GM19397 (cell line): ENCODE measurements around the gene FADD.
"Not testable (repeated sequence)": the region's sequence is repeated elsewhere in the genome, so short reads cannot be mapped to it uniquely, and the experiment has no call there.

Experiments
- ATAC-seq: cut with Tn5 transposase; IDR thresholded peaks from one replicate; pipeline ENCODE4 v1.9.1; 2021; ENCODE audit warnings: mild to moderate bottlenecking, moderate library complexity; ENCODE audit not compliant: unreplicated experiment

Gene FADD

DNA sequence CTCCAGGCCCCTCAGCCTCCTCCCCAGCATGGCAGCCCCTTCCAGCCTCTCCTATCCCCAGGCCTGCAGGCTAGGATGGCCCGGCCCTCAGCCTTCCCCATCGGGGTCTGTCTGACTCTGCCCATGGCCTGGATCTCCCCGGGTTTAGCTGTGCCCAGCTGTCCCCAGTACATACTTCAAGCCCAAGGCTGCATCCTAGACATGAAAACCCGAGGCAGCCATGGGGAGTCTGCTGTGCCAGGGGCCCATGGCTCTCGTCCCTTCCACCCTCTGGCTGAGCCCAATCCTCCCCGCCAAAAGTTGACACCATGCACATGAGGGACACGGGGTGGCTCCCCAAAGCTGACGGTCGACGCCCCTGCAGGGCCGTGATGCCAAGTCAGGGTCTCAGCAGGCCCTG is 22.2 kb upstream of the FADD start:
- no peak for ATAC-seq

- ATAC-seq: no peak
Measured at GRCh38 chr11:70182266-70182665, 20.8 kb upstream of the FADD start.

GRCh38 chr11:70183032-70183431 is 20.1 kb upstream of the FADD start:
- no peak for ATAC-seq

DNA sequence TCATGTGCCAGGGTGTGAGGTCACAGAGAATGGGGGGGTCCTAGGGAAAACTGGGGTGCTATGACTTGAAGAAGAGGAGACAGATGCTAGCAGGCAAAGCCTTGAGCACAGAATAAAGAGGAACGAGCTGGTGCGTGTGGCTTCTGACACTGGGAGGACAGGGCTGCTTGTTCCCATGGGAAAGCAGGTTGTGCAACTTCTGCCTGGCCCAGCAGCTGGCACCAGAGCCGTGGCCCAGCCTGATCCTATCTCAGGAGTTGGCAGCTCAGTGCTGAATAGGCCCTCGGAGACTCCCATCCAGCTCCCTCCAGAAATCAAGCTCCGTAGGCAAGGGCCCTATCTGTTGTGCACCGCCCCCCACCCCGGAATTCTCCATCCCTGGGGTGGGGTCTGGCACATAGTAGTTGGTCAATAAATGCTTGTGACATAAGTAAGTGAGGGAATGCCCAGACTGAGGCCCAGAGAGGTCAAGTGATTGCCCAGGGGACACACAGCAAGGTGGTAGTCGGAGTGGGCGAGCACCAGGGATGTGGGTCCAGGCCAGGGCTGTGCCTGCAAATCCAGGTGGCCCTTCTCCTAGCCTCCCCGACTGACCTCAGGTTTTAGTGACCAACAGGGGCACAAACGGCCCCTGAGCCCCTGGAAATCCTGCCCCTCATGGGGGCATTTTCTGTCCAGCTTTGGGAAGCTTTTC is 19.5 kb upstream of the FADD start:
- no peak for ATAC-seq

DNA sequence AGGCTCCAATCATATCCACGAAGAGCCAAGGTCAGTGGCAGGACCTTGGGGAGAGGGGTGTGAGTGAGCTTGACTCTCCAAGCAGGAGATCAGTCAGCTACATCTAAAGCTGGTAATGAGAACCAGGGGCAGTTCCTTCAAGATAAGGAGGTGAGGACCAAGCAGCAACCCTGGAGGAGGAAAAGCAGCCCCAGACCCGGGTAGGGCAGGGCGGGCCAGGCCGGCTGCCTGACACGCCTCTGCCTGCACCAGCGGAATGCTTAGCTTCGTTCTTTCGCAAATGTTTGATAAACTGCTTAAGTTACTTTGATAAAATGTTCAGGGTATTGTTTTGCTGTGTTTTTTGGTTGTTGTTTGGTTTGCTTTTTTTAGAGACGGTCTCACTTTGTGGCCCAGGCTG is 18.7 kb upstream of the FADD start:
- ATAC-seq: no peak

DNA sequence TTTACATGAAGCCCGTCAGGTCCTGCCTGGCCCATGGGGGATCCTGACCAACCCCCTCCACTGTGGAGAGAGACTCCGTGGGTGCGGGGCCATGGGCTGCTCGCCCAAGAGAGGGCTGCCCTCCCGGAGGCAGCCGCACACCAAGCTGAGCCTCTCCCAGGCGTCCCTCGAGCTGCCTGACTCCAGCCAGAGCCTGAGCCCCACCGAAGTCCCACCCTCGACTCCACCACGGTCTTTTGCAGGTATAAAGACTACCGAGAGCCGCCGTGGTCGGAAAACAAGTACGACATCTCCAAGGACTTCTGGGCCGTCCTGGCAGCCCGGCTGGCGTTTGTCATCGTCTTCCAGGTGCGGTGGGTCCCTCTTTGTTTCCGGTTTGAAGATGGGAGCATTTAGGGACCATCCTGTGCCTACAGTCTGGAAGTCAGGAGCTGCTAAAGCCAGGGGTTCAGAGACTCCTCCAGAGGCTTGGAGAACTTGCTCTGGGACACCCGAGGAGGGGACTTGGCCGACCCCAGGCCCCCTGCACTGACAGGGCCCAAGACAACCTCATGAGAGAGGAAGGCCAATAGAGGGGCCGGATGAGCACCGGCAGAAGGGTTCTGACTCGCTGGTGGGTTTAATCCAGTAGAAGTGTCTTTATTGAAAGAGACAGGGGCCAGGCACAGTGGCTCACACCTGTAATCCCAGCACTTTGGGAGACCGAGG is 17.6 kb upstream of the FADD start:
- ATAC-seq: no peak

DNA sequence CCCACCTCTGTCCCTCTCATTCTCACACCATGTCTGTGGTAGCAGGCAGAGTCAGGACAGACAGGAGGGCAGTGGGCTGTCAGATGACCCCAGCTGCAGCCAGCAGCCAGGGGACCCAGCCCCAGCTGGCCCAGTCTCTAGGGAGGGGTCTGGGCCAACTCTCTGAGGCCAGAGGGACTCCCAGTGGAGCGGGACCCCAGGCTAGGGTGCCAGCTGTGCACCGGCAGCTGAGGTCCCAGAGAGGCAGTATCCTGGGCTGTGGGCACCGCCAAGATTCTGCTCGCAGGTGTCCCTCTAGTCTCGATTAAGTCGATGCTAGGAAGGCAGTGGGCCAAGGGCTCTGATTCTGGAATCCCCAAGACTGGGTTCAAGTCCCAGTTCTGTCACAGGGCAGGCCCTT is 16.7 kb upstream of the FADD start:
- ATAC-seq: no peak

GRCh38 chr11:70186936-70187335 is 16.2 kb upstream of the FADD start:
- no peak for ATAC-seq

DNA sequence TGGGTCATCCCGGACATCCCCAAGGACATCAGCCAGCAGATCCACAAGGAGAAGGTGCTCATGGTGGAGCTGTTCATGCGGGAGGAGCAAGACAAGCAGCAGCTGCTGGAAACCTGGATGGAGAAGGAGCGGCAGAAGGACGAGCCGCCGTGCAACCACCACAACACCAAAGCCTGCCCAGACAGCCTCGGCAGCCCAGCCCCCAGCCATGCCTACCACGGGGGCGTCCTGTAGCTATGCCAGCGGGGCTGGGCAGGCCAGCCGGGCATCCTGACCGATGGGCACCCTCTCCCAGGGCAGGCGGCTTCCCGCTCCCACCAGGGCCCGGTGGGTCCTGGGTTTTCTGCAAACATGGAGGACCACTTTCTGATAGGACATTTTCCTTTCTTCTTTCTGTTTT is 15.3 kb upstream of the FADD start:
- no peak for ATAC-seq

GRCh38 chr11:70189622-70190021 is 13.5 kb upstream of the FADD start:
- ATAC-seq: no peak

GRCh38 chr11:70191495-70192140 is 11.5 kb upstream of the FADD start:
- no peak for ATAC-seq

DNA sequence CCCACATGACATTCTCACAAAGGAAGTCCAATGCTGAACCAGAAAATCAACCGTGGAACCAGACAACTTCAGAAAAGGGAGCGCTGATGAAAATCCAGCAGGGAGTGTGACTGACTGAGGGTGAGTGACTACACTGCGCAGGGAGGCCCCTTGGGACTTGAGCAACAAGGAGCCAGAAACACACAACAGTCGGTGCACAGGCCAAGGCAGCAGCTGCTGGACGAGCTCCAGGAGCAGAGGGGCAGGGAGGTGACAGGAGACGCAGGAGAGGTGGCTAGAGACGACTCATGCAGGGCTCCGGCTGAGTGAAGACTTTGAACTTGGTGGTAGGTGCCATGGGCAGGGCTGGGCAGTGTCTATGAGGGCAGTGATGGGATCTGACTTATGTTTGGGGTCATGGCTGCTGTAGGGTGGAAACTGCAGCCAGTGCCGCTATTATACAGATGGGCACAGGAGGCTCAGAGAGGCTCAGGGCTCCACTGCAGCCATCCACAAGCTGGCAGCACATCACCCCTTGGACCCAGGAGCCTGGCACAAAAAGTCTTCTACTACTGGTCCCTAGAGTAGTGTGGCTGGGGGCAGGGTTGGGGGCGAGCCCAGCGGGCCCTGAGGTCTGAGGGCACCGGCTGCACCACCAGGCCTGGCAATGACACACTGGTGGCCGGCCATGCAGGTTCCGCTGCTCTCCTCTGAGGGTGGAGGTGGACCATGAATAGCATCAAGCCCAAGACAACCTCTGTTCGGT is 10.3 kb upstream of the FADD start:
- ATAC-seq: no peak

- no peak for ATAC-seq
Measured at GRCh38 chr11:70193411-70194292, 9.4 kb upstream of the FADD start.

DNA sequence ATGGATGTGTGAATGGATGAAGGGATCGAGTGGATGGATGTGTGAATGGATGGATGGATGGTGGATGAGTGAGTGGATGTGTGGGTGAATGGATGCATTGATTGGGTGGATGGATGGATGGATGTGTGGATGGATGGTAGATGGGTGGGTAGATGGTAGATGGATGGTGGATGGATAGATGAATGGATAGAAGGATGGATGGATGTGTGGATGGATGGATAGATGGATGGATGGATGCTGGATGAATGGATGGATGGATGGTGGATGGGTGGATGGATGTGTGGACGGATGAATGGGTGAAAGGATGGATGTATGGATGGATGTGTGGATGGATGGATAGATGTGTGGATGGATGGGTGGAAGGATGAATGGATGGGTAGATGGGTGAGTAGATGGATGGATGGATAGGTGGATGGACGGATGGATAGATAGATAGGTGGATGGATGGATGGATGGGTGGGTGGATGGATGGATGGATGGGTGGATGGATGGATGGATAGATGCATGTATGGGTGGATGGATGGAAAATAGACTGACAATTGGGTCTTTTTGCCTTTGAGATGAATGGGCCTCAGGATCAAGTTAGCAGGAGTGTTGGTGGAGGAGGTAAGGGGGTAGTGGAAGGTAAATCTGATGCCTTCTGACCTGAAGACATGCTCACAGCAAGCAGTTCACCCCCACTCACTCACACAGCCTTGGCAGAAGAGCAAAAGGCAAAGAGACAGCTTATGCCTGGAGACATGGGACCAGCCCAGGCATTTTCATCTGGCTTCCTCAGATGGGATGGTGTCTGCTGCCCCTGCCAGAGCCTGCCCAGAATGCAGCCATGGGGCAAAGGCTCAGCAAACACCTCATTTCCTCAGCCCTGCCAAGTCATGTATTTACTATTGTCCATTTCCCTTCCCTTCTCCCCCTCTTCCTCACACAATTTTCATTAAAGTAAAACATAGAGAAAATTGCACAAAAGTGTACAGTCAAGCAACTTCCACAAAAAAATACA is 8.0 kb upstream of the FADD start:
- no peak for ATAC-seq

DNA sequence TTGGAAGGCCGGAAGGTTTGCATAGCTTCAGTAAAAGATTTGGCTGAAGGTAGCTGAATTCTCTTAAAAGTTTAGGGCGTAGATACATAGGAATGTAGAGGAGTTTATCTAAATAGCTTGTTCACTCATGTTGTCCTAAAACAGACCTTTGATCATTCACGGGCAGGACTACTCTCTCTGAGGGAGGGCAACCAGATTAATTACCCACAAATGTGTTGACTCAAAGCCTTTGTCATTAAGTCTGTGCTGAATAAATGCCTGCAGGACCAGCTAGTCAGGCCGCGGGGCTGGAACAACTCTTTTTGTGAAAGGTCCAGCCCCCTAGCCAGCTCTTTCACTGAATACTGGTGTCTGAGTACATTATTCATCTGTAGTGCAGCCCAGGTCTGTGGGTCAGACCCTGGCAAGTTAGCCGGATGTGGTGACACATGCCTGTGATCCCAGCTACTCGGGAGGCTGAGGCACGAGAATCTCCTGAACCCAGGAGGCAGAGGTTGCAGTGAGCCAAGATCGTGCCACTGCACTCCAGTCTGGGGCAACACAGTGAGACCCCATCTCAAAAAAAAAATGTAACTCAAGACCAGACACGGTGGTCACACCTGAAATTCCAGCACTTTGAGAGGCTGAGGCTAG is 2.8 kb upstream of the FADD start:
- ATAC-seq: no peak

GRCh38 chr11:70201047-70201446 is 2.0 kb upstream of the FADD start:
- ATAC-seq: not testable (repeated sequence)

GRCh38 chr11:70201882-70202861 is 924 bp upstream of the FADD start:
- ATAC-seq: no peak
